RKO (cell line): Measurements from ENCODE around the gene A4GALT.
"Not testable (repeated sequence)": the region's sequence is repeated elsewhere in the genome, so short reads cannot be mapped to it uniquely, and the experiment has no call there.

Source experiments
- DNase-seq: peaks from one replicate; pipeline ENCODE4 v3.0.0-alpha.2; 2016; ENCODE audit warnings: low spot score

Gene A4GALT, protein sequence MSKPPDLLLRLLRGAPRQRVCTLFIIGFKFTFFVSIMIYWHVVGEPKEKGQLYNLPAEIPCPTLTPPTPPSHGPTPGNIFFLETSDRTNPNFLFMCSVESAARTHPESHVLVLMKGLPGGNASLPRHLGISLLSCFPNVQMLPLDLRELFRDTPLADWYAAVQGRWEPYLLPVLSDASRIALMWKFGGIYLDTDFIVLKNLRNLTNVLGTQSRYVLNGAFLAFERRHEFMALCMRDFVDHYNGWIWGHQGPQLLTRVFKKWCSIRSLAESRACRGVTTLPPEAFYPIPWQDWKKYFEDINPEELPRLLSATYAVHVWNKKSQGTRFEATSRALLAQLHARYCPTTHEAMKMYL

DNA sequence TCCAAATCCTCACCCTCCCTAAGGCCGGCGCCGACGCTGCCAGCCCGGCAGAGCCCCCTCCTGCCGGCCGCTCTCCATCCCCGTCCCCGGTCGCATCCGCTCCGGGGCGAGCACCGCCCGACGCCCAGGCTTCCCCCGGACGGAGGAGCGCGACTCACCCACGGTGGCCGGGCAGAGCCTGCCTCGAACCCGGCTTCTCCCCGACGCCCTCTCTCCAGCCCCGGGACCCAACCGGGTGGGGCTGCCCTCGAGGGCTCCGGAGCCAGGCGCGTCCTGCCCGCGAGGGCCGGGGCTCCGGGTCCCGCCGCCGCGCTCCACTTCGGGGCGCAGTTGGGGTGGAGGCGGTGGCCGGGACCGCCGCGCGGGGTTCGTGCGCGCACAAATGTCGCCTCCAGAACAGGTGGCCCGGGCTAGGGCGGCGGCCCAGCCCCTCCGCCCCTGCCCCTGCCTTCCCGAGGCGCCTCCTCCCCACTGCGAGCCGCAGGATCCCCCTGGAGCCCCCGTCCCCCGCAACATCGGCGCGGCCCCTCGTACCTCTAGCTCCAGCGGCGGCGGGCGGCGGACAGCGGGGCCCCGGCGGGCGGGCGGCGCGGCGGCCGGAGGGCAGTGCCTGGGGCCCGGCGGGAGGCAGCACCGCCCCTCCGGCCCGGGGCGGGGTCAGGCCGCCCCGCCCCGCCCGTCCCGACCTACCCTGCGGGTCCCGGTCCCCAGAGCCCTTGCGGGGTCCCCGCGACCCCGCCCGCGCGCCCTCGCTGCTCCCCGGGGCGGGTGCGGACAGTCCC lies at the start of gene A4GALT:
A4GALT (minus strand) TSS at position 608 of the 782 bp plus-strand sequence. CDS start 26,919 bp downstream, outside the sequence.
- no peak for DNase-seq

DNA sequence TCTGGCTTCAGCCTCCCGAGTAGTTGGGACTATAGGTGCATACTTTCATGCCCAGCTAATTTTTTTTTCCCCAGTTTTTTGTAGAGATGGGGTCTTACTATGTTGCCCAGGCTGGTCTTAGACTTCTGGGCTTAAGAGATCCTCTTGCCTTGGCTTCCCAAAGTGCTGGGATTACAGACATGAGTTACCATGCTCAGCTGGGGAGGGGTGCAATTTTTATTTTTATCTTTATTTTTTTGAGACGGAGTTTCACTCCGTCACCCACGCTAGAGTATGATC lies 49.7 kb upstream of the A4GALT start:
- DNase-seq = no peak

DNA sequence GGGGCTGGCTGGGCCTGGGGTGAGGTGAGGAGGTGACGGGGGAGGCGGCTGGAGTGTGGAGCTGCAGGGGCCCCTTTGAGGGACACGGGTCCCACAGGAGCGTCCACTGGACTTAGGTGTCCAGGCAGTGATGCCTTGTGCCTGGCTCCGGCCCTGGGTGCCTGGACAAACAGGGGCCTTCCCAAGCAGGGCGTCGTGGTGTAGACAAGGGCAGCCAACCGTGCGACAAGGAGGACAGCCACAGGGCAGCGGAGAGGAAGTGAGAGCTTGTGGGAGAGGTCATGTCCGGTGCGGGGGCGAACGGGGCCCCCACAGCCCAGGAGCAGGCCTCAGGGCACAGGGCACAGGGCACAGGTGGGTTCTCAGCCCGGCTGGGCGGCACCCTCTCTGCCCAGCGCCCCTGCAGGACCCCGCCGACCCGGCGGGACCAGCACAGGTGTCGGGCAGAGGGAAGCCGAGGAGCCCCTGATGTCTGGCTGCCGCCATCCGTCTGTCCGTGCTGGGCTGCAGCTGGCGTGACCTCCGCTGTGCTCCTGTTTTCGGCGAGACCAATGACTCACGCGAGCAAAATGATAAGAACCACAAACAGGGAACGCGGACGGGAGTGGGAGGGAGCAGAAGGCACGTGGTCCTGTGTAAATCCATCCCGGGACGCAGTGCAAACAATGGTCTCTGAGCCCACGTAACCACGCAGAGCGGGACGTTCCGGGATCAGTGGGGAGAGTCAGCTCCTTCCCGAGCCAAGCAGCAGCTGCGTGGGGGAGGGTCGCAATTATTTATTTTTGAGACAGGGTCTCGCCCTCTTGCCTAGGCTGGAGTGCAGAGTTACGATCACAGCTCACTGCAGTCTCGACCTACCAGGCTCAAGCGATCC lies 49.1 kb upstream of the A4GALT start:
- DNase-seq = no peak

DNA sequence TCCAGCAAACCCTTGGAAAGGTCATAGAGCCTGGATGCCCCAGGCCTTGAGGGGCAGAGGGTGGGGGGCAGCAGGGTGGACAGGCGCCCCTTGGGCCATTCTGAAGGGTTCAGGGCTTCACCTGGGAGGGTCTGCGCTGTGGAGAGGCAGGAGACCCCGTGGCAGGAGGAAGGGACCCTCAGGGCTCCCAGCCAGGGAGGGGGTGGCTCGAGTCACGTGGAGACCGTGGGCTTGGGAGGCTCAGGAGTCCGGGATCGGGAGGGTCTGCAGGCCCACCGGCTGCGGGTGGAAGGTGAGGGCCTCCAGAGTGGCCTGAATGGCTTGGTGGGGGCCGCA lies 48.5 kb upstream of the A4GALT start:
- DNase-seq = no peak

DNA sequence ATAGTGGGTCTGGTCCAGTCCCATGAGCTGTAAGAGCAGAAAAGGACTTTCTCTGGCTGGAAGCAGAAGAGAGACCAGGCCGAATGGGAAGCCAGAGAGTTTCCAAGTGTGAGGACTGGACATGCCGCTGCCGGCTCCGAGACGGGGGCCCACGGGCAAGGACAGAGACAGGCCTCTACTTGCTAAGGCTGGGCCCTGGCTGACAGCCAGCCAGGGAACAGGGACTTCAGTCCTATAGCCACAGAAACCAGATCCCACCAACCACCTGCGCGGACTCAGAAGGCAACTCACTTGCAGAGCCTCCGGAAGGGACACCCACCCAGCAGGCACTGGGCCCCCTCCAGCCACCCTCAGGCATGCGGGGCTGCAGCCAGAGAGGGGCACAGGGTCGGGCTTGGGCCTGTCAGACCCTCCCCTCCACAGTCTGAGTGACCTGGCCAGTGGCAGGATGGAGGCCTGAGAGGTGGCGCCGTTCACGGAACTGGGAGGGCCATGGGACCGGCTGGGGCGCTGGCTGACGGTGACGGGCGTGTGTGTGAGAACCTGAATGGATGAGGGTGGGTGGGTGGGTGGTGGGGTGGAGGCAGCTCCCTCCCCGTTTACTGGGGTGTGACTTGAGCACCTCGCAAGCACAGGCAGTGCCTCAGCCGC lies 47.8 kb upstream of the A4GALT start:
- no peak for DNase-seq

DNA sequence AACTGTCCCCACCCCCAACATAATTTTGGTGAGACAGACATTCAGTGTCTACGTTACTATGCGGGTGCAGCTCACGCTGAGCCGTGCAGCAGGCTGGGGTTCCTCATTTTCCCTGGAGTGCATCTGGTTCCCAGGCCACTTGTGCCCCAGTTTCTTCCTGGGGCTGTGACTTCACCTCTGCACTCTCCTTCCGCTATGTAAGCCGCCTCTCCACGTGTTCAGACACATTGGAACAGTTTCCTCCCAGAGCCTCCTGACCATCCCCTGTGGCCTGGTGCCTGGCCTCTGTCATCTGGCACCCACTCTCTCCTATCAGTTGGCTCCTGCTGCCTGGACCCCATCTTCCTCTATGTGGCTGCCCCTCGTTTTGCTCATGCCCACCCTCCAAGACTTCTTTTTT lies 46.2 kb upstream of the A4GALT start:
- DNase-seq = no peak

DNA sequence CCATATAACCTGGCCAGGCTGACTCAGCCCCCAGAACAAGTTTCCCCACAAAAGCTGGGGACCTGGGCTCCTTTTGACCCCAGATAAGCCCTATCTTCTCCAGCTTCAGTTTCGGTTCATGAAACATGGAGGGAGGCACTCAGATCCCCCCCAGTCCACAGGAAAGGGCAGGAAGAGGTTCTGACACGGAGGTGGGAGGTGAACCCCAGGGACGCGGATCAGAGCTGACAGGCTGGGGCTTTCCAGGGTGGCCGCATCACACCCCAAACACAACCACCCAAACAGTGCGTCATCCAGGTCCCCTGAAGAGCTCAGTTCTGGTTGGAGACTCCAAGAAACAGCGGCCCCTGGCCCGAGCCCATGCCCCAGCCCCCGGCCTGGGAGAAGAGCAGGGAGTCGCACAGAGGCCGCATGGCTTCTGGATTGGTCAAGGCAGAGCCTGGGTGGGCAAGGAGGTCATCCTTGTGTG lies 44.3 kb upstream of the A4GALT start:
- no peak for DNase-seq

DNA sequence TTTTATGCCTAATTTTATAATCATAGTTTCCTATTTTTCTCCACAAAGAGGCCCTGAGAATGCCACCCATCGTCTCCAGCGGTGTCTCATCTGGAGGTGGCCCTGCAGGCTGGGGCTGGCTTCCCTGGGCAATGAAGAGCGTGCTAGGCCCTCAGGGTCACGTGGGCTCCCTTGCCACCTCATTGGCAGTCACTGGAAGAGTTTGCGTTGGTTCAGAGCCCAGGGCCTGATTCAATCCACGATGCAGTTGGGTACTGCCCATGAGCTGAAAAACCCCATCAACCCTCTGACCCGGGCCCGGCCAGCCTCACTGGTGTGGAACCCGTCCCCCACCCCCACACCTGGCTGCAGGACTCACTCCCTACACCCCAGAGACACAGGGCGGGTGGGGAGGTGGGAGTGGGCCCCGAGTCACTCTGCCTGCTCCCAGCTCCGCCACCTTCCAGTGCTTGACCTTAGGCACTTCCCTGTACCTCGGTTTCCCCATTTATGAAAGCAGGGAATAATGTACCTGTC lies 43.4 kb upstream of the A4GALT start:
- no peak for DNase-seq

DNA sequence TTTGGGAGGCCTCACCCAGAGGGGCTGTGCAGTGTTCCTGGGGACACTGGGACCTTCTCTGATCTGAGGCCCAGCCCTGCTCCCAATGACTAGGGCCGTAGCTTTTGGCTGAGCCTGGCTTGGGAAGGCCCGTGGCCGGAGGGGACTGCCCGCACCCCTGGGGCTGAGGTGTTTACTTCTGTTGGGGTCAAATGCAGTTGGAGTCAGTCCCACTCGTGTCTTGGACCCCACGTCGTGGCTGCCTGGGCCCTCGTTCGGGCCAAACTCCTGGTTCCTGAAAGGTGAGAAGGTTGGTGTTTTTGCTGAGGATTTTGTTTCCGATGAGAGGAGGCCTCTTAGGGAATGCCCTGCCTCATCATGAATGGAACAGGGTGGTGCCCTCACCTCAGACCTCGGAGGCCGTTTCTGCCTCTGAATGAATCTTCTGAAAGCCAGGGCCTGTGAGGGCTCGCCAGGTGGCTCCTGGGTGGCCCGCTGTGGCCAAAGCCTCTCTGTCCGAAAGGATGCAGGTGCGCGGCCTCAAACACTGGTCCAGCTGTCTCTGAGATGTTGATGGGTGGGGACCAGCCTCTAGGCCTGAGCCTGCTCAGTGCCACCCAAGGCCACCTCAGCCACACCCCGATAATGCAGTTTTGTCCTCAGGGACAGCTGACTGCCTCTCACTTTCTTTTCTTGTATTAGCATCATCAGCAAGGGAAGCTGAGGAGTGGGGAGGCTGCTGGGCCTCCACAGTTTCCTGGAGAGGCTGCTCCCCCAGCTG lies 40.3 kb upstream of the A4GALT start:
- no peak for DNase-seq

DNA sequence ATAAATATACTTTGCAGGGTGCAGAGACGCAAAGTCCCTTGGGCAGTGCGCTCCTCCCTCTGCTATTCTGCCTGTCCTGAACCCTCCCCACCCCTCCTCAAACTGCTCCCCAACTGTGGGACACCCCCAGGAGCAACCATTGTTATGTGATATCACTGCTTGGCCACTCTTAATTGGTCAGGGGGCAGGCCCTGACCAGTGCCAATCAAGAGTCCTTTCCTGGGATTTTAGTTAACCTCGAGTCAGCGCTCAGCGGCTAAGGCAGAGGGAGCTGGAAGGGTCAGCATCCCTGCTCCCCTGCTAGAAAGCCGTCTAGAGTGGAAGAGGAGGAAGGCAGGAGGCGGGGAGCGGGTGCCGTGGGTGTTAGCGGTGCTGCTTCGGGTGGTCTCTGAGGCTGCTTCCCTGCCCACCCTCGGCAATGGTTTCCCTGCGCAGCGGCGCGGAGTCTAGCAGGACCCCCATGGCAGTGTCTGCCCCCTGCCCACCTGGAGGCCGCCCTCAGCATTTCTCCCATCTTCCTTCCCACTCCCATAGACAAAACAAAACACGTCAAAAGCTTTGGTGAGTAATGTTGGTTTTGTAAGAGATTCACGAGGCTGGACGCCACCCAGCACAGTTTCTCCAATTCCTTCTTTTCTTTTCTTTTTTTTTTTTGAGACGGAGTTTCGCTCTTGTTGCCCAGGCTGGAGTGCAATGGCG lies 38.4 kb upstream of the A4GALT start:
- no peak for DNase-seq

DNA sequence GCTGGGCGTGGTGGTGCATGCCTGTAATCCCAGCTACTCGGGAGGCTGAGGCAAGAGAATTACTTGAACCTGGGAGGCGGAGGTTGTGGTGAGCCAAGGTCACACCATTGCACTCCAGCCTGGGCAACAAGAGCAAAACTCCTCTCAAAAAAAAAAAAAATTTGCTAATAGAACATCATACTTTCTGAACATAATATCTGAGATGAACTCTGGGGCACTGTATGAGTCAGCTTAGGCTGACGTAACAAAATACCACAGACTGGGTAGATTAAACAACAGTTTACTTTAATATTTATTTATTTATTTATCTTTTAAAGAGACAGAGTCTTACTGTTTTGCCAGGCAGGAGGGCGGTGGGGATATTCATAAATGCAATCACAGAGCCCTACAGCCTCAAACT lies 34.9 kb upstream of the A4GALT start:
- not testable (repeated sequence) for DNase-seq

DNA sequence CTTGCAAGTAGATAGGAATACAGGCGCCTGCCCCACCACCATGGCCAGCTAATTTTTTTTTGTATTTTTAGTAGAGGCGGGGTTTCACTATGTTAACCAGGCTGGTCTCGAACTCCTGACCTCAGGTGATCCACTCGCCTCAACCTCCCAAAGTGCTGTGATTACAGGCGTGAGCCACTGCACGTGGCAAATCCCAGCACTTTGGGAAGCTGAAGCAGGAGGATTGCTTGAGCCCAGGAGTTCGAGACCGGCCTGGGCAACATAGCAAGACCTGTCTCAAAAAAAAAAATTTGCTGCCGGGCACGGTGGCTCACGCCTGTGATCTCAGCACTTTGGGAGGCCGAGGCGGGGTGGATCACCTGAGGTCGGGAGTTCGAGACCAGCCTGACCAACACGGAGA lies 34.5 kb upstream of the A4GALT start:
- not testable (repeated sequence) for DNase-seq

DNA sequence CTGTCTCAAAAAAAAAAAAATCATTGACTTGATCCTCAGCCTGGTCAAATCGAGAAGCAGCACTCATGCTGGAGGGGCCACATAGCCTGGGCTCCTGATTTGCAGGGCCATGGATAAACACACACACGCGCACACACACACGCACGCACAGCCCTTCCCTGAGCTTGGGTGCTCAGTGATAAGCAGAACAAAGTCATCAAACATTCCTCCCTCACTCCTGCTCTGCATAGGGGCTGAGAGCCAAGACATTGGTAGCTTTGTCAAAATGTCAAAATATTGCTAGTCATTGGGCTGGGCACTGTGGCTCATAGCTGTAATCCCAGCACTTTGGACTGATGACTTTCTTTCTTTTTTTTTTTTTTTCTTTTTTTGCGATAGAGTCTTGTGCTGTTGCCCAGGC lies 34.0 kb upstream of the A4GALT start:
- no peak for DNase-seq

DNA sequence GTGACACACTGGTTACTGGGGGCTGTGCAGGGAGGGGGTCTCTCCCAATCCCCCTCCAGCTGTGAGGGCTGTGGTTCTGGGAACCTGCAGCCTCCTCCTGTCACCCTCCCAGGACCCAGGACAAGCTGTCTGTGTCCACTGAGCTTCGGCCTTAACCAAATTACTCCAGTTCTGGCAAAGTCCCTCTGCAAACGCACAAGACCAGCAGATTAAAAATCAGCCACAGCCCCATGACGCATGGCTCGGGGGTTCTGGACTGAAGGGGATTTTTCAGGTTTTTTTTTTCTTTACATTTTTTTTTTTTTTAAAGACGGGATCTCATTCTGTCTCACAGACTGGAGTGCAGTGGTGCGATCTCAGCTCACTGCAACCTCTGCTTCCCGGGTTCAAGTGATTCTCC lies 32.2 kb upstream of the A4GALT start:
- DNase-seq = no peak

DNA sequence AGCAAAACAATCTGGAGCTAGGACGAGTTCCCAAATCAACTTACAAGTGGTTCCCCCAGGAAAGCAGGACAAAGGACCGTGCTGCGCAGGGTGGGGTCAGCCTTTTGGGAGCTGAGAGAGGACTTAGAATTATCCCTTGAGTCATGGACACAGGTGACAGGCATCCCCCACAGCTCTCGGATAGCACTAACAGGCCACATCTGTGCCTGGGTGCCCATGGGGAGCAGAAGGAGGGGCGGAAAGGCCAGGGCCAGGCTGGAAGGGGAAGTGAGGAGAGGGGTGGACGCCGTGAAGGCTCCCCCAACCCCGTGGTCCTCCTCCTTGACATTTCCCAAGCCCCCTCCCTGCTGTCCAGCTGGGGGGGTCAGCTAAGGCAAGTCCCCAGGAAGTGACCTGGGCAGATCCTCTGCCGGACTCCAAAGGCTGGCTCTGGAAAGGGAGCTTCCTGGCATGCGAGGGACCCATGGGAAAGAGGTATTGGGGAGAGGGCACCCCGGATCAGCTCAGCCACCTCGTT lies 31.6 kb upstream of the A4GALT start:
- no peak for DNase-seq

DNA sequence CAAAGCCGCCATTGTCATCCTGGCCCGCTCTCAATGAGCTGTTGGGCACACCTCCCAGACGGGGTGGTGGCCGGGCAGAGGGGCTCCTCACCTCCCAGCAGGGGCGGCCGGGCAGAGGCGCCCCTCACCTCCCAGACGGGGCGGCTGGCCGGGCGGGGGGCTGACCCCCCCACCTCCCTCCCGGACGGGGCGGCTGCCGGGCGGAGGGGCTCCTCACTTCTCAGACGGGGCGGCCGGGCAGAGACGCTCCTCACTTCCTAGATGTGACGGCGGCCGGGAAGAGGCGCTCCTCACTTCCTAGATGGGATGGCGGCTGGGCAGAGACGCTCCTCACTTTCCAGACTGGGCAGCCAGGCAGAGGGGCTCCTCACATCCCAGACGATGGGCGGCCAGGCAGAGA lies 29.8 kb upstream of the A4GALT start:
- DNase-seq = not testable (repeated sequence)

DNA sequence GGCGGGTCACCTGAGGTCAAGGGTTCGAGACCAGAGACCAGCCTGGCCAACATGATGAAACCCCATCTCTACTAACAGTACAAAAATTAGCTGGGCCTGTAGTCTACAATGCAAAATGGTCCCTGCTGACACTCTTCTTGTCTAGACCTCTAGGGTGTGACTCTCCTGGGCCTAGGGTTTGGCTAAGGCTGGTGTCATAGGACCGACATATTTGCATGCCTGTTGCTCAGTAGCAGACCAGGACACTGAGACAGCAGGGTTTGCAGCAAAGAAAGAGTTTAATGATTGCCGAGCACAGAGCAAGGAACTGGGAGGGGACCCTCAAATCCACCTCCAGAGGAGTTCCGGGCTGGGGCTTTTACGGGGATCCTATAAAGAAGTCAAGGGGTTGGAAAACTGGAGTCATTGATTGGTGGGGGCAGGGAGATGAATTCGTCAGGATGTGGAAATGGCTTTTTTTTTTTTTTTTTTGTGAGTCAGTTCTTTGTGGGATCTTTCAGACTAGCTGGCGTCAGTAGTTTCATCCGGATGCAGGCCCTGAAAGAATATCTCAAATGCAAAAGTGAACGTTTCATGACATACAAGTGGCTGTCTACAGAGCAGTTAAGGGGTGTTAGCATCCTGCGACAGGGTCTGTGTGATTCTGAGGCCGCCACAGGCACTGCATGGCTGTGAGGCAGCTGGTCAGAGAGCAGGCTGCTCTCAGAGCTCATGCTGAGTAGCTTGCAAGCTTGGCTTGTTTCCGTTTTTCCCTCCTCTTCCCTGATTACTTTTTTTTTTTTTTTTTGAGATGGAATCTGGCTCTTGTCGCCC lies 27.2 kb upstream of the A4GALT start:
- peak; percentile 53 for DNase-seq

DNA sequence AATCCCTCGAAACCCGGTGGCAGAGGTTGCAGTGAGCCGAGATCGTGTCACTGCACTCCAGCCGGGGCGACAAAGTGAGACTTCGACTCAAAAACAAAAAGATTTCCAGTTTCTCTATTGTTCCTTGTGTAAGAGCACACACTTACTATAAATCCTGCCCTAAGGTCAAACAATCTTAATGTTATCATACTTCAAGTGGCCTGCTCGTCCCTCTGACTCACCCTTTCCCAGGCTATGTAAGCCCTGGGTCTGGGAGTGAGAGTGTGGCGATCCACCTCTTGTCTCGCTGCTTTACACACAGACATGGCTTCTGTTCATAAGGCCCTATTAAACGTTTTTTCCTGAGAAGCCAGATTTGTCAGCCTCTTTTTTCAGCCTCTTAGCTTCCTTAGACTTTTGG lies 24.4 kb upstream of the A4GALT start:
- no peak for DNase-seq

DNA sequence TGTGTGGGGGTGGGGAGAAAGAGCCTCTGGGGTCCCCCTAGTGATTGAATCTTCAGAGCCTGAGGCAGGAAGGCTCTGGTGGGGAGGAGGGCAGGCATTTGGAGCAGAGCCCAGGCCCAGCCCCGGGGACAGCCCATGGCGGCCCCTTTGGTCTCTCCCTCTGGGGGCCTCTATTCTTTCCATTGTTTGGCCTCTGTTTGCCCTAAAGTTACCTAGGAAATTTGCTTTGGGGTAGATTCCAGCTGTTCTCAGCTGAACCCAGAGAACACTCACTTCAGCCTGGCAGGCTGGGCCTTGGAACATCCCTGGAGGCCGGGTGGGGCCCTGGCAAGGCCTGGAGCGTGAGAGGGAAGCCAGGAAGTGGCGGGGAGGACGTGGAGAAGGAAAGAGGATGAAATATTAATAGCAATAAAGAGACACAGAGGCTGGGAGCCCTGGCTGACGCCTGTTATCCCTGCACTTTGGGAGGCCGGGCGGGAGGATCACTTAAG lies 22.9 kb upstream of the A4GALT start:
- DNase-seq = no peak
